ENCODE results near the gene ACAP2.

GRCh38 chr3:195284842-195285241 lies 158.0 kb downstream of the ACAP2 start:
- TF ChIP-seq FOXJ3 (CRISPR knock-in tag; IDR thresholded peaks at IDR 0.05; ENCODE audit: borderline replicate concordance) (no peak), KAT7 (CRISPR knock-in tag; IDR thresholded peaks at IDR 0.05; ENCODE audit: borderline replicate concordance) (no peak), SMAD3 (CRISPR knock-in tag; IDR thresholded peaks at IDR 0.05; ENCODE audit: borderline replicate concordance) (no peak), CBFB (CRISPR knock-in tag; IDR thresholded peaks at IDR 0.05; ENCODE audit: low read depth) (no peak), ZNF281 (CRISPR knock-in tag; IDR thresholded peaks at IDR 0.05) (no peak), ATF6 (CRISPR knock-in tag; IDR thresholded peaks at IDR 0.05) (no peak), GTF2I (CRISPR knock-in tag; conservative IDR thresholded peaks at IDR 0.05) (no peak), SP1 (CRISPR knock-in tag; conservative IDR thresholded peaks at IDR 0.05) (no peak), CTCF (IDR thresholded peaks at IDR 0.05) (no peak), ETV6 (CRISPR knock-in tag; IDR thresholded peaks at IDR 0.05) (no peak), ELF4 (CRISPR knock-in tag; IDR thresholded peaks at IDR 0.05; ENCODE audit: low read depth) (no peak), ATF3 (CRISPR knock-in tag; conservative IDR thresholded peaks at IDR 0.05) (no peak)
